GM19324 (cell line): ENCODE results near the gene ITPK1.
A peak's percentile ranks its signal among the peaks of the same experiment; 100 is the strongest.

Experiments used
- ATAC-seq: cut with Tn5 transposase; IDR thresholded peaks from one replicate; pipeline ENCODE4 v1.9.1; 2021; ENCODE audit warnings: mild to moderate bottlenecking, moderate library complexity; ENCODE audit not compliant: unreplicated experiment, low FRiP score

Gene ITPK1

DNA sequence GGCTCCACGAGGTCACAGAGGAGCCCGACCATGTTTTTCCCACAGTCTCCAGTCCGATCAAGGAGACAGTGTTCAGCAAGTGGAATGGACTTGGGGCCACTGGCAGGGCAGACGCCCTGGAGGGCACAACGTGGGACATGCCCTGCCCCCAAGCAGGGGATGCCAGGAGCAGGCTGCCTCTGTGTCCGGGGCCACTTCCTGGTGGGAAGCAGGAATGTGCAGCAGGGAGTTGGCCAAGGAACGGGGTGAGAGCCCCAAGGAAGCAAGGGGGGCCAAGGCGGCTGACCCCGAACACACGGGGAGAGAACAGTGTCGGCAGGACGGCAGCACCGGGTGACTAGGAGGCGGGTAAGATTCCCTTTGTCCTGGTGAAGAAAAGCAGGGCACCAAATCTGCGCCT, 100.2 kb downstream of the ITPK1 start:
- no peak for ATAC-seq

DNA sequence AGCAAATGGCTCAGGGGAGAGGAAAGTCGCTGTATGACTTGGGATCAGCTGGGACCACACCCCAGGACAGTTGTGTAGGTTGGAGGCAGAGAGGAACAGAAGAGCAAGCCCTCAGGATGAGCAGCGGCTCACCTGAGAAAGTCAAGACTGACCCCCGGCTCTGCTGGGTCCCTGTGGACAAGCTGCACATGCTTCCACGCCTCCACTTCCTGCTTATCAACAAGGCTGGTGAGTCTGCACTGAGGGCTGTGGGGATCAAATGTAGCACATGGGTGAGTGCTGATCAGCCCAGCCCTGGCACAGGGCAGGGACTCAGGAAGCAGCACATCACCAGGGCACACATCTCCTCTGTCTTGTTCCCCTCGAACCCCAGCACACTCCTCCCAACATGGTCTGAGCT, 100.7 kb downstream of the ITPK1 start:
- no peak for ATAC-seq

DNA sequence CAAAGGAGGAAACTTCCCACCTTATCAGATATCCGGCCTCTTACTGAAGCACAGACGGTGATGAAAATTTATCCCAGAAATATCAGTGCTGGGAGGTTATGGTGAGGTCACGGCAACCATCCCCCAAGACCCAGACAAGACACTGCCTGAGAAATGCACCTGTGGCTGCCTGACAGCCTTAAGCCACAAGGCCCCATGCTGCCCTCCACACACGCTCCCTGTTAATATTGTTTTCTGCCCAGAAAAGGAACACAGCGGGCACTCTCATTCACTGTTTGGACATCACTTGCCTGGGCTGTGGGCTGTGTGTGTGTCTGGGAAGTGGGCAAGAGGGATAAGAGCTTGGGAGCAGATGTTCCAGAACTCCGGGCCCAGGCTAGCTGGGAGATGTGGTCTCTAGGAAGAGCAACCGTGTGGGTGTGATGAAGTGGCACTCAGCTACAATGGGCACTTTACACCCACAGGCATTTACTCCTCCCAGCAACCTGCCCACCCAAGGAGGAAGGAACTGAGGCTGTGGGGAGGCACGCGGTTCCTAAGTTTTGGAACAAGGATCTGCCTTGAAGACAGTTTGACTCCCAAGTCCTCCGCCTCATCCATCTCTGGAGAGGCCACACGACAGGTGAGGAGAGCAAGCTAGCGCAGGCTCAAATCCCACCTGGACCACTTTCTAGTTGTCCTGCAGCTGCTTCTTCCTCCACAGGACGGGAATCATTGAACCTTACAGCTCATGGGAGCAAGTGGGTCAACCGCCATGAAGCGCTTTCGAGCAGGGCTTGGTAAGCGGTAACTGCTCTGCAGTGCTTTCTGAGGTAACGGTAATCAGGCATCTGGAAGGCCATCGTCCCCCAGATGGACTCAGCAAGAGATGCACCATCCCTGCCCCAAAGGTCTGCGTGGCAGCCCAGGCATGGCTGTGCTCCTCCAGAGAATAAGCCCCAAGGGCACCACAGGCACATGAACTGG, 101.4 kb downstream of the ITPK1 start:
- ATAC-seq = no peak

DNA sequence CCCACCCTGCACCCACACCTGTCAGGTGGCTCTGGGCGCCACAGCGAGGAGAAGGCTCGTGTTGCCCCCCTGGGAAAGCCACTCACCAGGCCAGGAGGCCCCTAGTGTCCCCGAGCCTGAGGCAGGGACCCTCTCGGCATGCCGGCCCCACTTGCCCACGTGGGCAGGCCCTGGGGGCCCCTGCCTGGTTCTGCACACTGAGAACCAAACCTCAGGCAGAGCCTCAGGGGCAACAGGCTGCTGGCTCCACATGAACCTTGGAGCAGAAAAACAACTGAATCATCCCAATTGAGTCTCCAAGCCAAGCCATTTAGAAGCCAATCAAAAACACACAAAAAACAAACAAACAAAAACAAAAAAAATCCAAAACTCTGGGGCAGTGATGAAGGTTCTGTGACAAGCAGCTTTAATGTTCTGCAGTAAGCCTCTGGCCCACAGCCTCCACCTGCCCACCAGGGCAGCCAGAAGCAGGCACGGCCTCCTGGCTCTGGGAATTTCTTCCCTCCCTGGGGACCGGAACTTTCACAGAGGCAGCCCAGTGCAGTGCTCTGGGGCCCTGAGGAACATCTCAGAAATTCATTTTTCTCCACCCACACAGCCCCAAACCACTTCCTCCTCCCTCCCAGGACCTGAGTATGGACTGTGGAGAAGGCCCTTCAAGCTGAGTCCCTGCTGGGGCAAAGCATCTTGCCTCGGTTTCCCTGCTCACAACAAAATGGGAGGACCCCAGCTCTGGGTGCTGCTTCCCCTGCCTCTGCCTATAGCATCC, 102.6 kb downstream of the ITPK1 start:
- ATAC-seq = no peak

DNA sequence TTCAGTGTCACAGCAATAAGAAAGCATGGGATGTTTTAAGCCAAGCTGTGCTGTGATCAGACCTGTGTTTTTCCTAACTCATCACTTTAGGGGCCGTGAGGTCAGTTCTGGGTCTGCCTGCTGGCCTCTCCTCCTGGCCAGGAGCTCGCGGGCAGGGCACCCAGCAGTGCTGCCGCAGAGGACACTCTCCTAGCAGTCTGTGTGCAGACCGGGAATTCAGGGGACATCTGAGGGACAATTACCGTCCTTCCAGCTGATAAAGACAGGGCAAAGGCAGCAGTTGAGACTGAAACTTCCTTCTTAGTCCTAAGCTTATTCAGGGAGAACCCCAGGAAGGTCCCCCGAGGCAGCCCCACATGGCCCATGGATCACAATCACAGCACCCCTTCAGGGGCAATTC, 103.2 kb downstream of the ITPK1 start:
- ATAC-seq = no peak

DNA sequence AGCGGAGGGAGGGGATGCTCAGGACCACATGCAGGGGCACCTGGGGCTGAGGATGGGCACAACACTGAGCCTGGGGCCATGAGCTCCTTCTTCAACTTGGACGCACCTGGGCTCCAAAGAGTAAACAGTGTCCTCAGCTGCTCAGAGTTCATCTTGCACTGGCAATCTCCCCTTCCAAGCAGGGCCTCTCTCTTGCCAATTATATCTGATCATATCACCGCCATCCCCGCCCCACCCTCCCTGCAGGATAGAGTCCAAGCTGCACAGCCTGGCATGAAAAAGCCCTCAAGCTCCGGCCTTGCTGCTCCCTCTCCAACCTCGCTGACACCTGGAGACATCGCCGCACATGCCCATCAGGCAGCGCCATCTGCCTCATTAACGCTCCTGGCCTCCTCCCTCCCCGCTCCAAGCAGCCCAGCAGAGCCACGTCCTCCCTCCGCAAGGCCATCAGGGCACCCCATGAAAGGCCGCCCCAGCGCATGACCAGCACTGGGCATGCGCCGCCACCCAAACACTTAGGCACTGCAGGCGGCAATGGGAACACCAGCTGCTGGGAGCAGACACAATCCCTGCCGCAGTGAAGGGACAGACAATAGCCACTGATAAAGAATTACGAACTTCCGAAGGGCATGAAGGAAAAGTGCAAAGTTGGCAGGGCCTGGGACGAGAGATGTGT, 103.9 kb downstream of the ITPK1 start:
- ATAC-seq = no peak

DNA sequence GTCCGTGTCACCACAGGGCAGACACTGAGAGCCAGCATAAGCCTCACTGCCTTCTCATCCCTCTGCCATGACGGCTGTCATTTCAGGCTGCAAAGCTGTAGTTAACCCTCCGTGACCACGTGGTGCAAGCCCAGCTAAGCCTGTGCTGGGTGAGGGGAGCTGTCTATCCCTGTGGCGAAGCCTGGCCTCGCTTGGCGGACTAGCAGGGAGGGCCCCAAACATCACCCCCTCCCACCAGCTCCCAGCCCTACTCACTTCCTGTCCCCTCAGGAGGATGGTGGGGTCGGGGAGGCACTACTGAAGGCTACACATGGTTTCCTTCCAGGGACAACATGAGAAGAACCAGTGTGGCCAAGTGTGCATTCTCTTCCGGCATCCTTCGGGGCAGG, 104.6 kb downstream of the ITPK1 start:
- ATAC-seq = no peak

DNA sequence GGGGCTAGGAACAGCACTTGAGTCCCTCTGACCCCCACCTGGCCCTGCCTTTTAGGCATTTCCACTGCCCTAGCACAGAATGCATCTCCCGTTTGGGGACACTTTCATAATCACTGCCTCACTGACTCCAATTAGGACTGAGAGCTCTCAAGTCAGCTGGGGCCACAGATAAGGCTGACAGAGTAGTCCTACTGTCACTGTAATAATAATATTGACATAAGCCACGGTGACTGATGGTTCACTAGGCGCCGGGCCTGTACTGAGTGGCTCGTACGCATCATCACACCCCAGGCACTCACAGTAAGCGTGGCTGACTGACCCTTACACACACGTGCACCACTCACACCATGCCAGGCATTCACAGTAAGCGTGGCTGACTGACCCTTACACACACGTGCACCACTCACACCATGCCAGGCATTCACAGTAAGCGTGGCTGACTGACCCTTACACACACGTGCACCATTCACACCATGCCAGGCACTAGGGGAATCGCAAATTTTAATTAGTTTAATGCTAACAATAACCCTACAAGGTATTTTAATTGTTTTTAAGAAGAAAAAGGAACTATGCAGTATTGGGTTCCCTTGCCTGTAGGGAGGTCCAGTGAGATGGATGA, 105.1 kb downstream of the ITPK1 start:
- no peak for ATAC-seq

DNA sequence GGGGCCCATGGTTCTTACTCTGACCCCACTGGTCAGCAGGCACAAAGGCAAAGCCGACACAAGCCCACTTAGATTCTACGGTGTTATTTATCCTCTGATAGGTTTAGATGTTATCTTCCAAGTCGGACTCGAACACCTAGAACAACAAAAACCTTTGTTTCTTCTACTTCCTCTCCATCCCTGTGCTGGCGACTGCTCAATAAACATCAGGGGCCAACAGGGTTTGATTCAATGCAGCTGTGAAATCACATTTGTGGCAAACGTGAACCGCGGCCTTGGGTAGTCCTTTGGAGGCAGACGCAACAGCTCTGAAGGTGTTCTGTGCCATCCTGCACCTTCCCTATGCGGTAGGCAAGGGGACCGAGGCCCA, 105.6 kb downstream of the ITPK1 start:
- no peak for ATAC-seq

DNA sequence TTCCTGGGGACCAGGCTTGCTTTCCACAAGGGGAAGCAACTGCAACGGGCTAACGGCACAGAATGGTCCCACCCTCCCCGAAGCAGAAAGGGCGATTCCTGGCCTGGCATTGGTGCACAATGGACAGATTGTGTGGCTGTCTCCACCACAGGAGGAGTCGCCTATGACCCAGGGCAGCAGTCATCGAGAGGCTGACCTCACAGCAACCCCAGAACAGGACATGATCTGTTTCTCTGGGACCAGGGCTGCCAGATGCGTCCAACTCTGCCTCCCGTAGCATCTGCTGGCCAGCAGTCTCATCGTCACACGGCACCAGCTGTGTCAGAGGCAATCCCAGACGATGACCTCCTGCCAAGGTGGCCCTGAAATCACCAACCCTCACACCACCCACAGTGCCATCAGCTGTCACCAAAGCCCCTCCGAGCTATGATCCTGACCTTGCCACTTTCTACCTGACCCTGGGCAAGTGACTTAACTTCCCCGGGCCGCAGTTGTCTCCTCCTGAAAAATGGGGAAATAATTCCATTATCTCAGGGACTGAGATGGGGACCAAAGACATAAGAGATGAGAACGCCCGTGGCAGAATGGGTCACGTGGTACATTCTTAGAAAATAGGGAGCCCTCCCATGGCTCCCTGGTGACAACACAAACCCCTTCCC, 106.1 kb downstream of the ITPK1 start:
- no peak for ATAC-seq

DNA sequence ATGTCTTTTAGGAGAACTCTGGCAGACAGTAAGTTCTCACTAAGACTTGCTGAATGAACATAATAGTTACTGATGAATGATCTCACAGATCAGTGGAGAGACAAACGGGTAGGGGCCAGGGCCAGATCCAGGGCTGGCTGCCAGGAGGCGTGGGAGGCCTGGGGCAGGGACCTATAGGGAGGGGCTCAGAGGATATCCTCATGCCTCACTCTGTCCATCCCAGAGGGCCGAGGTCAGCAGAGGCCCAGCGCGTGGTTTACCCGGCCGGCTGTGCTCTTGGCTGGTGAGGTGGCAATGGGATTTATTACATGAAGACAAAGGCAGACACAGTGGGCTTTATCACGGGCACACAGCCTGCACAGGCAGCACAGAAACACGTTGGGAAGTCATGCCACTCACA, 107.3 kb downstream of the ITPK1 start:
- ATAC-seq = no peak

DNA sequence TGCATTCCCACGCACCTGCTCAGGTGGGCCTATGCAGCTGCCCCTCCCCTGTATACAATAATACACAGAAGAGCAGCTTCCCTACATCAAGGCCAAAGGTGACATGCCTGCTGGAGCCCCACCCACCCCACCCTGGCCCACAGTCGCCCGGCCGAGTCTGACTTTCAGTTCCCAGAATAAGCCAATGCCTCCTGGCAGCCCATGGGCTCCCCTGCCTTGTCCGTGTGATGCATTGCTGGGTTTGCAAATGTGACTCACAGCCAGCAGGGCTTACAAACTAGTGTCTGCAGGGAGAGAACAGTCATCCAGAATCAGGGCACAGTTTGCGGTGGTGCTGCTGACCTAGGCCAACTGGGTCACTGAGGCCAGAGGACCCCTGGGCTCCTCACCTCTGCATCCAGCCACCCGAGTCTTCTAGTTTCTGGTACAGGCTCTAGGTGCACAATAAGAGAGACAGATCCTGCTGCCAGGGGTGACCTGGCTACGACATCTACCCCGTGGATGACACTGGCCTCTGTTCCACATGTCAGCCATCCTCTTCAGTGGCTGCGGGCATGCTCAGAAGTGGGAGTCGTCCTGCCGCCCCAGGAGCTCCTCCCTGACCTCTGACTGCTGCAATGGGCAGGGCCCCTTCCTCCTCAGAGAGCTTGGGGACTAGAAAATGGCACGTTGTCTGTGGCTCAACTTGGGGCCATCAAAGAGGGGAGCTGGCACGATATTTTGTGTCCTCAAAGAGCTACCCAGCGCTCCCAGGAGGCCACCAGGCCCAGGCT, 108.3 kb downstream of the ITPK1 start:
- peak; percentile 64 for ATAC-seq

DNA sequence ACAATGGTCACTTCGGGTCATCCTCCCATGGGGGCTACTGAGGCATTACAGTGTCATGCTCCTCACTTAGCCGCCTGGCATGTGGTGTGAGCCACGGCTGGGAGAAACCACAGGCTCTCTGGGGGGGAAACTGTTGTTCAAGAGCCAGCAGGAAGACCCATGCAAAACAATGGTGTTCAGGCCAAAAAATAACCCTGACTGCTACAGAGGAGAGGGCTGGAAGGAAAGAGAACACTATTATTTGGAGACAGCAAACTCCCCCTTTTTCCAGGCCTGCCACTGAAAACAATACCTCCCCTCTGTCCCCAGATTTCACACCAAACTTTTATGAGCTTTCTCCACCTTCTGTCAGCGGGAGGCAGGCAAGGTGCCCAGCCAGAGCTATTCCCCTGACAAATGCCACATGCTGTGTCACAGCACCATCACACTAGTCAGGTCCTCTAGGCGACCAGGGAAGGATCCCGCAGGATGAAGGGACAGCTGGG, 109.1 kb downstream of the ITPK1 start:
- peak; percentile 3 for ATAC-seq

DNA sequence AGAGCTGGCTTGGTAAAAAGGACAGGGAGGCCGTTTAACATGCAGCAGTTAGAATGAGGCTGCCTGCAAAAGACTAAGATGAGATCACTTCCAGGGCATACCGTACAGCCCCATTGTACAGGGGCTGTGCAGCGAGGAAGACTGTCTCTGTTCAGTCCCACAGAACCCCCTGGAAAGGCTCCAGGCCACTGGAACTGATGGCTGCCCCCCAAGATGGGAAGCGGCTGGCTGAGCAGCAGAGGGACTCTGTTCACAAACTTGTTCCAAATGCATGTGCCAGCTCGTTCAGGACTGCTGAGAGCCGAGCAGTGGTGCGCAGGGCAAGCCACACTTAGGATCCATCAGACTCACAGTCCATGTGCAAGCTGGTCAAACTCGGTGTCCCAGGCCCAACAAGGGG, 109.9 kb downstream of the ITPK1 start:
- ATAC-seq = no peak

DNA sequence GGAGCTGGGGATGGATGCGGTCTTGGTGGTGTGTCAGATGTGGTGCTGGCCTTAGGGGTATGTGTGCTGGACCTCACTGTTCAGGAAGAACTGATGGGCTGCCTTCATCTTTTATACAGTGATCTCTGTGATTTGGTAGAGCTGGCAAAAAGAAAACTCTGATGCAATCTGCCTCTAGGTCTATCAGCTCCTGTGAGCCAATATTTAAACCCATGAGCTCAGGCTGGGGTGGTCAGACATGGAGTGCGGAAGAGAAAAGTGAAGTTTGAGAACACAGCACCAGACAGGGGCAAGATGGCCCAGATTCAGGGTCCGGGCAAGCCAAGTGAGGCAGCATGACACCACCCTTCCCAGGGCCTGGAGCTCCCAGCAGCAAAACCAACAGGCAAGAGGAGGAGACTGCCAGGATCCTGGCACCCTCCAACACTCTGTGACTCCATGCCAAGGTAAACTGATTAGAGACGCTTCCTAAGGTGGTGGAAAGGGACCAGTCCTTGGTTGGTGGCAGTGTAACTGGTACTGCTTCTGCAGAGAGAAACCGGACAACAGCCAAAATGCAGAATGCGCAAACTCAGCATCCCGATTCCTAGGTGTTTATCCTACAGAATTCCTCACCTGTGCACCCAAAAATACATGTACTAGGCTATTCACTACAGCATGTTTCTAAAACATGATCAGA, 110.5 kb downstream of the ITPK1 start:
- ATAC-seq = no peak

DNA sequence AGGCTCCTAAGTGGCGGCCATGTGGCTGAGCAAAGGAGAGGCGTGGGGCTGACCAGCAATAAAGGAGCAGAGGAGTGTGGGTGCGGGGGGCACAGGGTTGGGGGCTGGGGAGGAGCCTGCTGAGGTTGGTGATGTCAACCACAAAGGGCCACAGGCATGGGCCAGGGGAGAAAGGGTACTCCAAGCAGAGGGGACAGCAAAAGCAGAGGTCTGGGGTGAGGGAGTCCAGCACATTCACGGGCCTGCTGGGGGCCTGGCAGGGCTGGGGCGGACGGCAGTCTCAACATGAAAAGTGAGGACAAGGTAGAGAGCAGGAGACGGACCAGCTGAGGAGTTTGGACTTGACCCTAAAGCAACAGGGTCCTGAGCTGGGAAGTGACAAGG, 111.0 kb downstream of the ITPK1 start:
- no peak for ATAC-seq

DNA sequence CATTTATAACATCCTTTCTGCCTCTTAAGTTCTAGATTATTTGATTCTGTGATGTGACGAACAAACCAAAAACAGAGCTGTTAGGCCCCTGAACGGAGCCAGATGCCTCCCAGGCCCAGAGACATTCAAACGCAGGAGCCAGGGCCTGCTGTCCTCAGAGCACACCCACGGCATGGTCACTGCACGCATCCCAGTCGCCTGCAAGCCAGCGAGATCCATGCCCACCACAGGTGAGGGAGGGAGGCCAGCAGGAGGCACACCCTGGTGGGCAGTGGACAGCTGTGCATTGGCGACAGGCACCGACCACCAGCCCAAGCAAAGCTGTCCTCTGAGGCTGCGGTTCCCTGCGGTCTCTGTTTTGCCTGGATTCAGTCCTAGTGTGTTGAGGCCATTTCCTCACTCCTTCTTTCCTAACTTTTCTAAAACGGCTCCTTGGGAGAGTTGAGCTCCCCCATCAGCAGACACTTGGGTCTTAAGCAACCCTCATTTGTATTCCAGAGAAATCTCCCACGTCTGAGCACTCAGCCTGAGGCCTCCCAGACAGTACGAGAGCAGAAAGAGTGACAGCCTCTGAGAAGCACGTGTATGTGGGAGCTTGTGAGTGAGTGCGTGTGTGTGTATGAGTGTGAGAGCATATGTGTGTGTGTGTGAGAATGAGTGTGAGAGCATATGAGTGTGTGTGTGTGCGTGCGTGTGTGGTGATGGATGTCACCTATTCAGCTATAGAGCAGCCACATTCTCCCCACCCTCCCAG, 111.6 kb downstream of the ITPK1 start:
- ATAC-seq = no peak

DNA sequence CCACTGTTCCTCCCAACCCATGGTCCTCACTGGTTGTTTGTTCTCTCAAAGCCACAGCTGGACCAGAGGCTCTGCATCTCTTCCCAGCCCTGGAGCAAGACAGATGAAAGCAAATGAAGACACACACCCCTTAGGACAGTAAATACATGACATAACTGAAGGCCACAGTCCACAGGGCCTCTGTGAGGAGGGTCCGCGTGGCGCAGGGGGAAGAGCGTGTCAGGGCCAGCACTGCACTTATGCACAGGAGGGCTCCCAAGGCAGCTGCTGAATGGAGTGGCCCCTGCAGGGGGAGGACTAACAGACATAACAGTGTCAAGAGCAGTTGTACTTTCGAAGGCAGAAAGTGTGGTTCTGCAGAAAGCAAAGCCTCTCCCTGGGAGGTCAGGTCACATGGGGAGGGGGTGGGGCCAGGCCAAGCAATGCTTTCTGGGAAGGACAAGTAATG, 112.8 kb downstream of the ITPK1 start:
- no peak for ATAC-seq
